Activated CD8-positive, alpha-beta memory T cell treated with anti-CD3 and anti-CD28 coated beads for 24 hours (primary cell): ENCODE results near the gene ZDHHC20.
"Not testable (repeated sequence)": the region's sequence is repeated elsewhere in the genome, so short reads cannot be mapped to it uniquely, and the experiment has no call there.

ENCODE experiments used
- DNase-seq: peaks from one replicate; pipeline ENCODE4 v3.0.0-alpha.2; 2020

The ZDHHC20 gene

DNA sequence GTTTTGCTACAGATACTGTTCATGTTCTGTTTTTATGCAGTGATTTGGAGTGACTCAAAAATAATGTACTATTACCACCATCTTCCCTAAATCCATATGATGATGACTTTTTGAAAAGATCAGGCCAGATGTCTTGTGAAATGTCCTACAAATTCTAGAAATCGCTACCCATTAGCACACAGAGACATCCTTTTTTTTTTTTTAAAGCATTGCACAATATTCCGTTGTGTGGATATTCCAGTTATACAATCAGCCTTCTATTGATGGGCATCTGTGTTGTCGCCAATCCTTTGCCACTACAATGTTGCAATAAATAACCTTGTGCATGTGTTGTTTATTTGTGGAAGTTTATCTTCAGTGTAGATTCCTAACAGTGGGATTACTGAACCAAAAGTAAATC, 24.5 kb downstream of the ZDHHC20 start:
- DNase-seq = no peak

DNA sequence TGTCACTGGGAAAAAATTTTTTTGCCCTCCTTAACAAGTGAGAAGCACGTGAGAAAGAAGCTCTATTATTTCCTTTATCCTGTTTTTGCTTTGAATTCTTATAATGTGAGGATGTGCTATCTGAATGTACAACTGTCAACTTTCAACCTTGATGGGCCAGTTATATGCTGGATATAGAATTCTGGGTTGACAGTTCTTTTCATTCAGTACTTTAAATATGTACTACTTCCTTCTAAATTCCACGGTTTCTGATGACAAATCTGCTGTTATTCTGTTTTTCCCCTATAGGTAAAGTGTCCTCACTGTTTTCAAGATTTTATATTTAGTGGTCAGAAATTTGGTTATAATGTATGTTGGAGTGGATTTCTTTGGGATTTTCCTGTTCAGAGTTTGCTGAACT, 29.9 kb downstream of the ZDHHC20 start:
- DNase-seq = no peak

DNA sequence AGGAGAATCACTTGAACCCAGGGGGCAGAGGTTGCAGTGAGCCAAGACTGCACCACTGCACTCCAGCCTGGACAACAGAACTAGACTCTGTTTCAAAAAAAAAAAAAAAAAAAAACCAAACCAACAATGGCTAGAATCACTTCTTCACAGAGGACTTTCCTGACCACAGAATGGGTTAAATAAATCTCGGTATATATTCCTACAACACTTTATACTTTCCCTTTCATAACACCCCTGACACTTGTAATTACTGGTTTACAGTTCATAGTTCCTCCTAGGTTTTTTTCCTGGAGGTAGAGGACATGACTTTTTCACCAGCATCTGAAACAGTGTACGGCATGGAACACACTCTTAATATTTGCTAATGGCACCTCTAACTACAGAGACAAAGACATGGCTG, 31.4 kb downstream of the ZDHHC20 start:
- DNase-seq = no peak

DNA sequence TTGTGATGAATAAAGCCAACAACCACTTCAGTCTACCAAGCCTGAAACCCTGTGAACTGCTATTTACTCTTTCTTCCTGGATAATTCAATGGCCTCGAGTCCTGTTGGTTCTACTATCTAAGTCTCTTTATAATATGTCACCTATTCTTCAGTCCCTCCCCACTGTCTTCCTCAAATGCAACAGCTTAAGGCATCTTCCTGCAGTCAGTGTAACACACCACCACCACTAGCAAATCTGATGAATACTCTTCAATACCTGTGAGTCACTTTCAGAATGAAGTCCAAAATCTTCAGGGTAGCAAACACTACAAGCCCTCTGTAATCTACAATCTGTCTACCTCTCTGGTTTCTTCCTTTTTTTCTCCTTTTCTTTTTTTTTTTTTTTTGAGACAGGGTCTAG, 32.9 kb downstream of the ZDHHC20 start:
- no peak for DNase-seq

DNA sequence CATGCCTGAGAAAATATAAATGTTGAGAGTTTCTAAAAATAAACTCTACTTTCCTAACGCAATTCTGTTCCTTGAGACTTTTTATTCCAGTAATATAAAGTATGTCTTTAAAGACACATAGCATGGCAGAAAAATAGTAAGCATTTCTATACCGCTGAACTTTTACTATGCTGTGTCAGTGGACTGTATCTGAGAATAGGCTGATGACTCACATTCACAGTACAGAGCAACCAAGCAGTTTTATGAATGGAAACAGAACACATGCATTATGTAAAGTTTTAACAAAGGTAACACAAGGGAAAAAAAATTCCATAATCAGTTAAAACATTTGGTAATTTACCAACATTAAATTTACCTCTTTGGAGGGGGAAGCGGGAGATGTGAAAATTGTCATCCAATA, 38.4 kb downstream of the ZDHHC20 start:
- DNase-seq = no peak

DNA sequence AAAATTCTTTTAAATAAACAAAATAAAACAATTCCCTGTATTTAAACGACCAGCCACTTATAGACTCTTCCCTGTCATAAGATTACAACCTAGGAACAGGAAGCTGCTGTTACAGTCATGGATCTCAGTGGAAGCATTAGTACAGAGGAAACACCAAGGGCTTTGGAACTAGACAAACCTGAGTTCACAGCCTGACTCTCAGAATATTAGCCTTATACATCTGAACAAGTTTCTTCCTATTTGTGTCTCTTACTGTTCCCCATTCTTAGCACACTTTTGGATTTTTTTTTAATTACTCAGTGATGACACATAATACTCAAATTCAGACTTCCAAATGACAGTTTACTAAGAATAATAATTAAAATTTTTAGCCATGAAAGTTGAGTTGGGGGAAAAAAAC, 46.1 kb downstream of the ZDHHC20 start:
- no peak for DNase-seq

- DNase-seq = not testable (repeated sequence)
Observed at GRCh38 chr13:21410453-21410852, 48.6 kb downstream of the ZDHHC20 start.

GRCh38 chr13:21405309-21405708, 53.8 kb downstream of the ZDHHC20 start:
- DNase-seq = no peak

- no peak for DNase-seq
Observed at GRCh38 chr13:21402586-21403307, 56.4 kb downstream of the ZDHHC20 start.

- DNase-seq = no peak
Observed at GRCh38 chr13:21399741-21400140, 59.4 kb downstream of the ZDHHC20 start.

- DNase-seq = no peak
Observed at GRCh38 chr13:21395953-21396352, 63.1 kb downstream of the ZDHHC20 start.

DNA sequence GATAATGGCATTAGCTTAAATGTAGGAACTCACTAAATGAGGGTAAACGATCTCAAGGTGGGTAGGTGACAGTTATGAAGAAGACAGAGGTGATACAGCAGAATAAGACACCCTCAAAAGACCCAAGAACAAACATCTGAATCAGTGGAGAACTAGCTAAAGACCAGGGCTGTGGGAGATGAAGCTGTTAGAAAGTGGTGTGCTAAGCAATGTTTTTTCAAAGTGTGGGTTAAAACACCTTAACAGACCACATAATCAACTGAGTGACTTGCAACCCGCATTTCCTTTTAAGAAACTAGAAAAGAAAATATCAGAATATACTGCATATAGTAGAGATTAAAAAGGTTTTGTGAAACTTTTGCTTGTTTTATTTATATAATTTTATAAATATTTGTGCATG, 70.0 kb downstream of the ZDHHC20 start:
- DNase-seq = no peak

DNA sequence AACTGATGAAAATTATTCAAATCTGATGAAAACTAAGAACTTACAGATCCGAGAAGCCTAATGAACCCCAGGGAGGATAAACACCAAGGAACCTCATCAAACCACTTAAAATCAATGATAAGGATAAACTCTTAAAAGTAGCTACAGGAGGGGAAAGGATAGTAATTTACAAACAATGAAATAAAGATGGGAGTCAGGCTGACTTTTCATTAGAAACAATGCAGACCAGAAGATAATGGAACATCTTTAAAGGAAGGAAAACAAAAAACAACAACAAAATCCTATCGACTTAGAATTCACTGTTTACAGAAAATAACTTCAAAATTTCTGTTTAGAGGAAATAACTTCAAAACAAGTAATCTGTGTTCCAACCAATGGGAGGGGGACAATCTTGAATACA, 73.4 kb downstream of the ZDHHC20 start:
- no peak for DNase-seq

DNA sequence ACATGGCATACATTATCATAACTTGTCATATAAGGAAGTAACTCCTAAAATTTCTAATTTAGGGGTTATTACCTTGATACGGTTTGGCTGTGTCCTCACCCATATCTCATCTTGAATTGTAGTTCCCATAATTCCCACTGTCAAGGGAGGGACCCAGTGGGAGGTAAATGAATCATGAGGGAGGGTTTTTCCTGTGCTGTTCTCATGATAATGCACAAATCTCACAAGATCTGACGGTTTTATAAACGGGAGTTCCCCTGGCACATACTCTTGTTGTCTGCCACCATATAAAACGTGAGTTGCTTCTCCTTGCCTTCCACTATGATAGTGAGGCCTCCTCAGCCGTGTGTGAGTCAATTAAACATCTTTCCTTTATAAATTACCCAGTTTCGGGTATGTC, 76.0 kb downstream of the ZDHHC20 start:
- DNase-seq = no peak

GRCh38 chr13:21376998-21377985, 81.8 kb downstream of the ZDHHC20 start:
- not testable (repeated sequence) for DNase-seq

- DNase-seq = no peak
Observed at GRCh38 chr13:21372530-21372929, 86.6 kb downstream of the ZDHHC20 start.

DNA sequence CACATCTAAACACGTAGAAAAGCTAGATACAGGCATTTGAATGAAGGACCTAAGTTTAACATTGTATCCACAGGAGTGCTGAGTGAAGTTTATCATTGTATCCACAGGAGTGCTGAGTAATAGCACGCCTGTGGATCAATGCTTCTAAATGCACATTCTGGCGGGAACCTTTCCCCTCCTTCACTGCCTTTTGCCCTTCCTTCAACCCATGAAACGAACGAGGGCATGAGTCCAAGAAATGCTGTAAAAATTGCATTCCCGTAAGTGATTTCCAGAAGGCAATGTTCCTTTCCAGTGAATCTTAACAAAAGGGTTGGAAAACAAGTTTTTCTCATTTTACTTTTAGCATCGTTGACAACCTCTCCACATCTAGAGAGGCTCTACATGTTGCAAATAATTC, 88.1 kb downstream of the ZDHHC20 start:
- no peak for DNase-seq

DNA sequence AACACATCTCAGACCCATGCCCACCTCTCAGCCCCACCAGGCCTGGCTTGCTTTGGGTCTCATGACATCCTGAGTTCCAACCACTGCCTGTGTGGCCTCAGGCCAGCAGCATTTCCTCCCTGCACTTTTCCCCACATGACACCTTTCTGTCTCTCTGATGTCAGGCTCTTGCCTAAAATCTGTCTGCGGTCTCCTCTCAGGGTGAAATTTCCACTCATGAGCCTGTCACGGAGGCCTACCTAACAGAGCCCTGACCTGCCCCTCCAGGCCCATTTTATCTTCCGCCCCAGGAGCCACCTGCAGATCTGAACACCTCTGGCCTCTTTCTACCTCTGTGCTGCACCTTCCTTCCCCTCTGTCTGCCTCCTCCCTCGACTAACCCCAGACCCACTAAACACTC, 93.5 kb downstream of the ZDHHC20 start:
- peak; percentile 62 for DNase-seq

DNA sequence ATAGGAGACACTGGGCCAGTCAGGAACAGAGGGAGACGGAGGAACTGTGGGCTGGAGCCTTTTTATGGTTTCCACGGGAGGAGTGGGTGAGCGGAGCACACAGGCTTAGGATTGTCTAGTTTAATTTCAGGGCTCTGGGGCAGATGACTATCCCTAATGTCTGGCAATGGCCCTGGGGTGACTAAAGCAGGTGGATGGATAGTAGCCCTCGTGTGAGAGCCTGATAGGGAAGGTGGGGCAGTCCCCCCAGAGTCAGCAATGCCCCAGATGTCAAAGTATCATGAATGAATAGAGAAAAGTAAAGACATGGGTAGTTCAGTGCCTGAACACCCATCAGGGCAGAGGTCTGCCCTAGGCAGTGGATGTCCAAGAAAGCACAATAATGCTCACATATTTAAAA, 94.2 kb downstream of the ZDHHC20 start:
- peak; percentile 38 for DNase-seq

DNA sequence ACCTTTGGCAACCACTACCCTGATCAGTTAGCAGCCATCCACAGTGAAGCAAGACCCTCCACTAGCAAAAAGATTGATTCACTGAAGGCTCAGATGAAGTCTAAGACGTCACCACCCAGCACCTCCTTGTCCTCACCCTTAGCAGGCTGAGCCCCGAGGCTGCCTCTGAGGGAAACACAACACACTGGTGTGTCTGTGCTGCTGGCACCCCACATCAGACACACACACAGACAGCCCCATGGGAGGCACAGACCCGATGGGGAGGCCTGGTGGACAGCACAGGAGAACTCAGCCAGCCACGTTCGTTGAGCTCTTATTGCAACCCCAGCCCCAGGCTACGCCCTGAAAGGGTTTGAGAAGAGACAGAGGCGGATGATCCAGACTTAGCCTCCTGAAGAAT, 94.7 kb downstream of the ZDHHC20 start:
- DNase-seq = peak; percentile 53

GRCh38 chr13:21362741-21363140, 96.4 kb downstream of the ZDHHC20 start:
- peak; percentile 7 for DNase-seq

GRCh38 chr13:21361706-21362105, 97.4 kb downstream of the ZDHHC20 start:
- DNase-seq = peak; percentile 47

GRCh38 chr13:21361123-21361522, 98.0 kb downstream of the ZDHHC20 start:
- peak; percentile 4 for DNase-seq

DNA sequence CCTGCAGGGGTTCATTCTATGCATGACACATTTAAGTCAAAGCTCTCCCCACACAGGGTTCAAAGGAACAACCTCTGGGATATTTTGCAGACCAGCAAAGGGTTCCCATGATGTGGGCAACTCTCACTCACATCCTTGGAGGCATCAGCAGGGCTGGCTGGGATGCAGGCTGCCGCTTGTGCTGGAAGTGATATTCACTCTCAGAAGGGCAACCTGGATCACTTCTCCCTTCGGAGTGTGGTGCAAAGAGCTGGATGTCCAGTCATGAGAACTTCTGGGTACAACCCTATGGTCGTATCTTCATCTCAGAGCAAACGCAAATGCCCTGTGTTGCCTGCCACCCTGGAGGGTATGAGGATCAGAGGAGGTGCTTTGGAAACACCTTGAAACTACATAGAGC, 98.6 kb downstream of the ZDHHC20 start:
- DNase-seq = peak; percentile 37
